Activated T-cell treated with anti-CD3 and anti-CD28 coated beads, Interleukin-2, amount 50 U/mL, for 72 hours (primary cell): ENCODE data around the gene DYRK1A. TPM values are rescaled to one million over a fixed set of nuclear protein-coding genes. Genes with fewer than 3 reads are reported as not detected.

ENCODE experiments used
- ATAC-seq, 2 donors: fragments of 150-1000 bp; cut with Tn5 transposase; replicated peaks in 1 of 2; 2 replicates each; pipeline ENCODE4 v1.10.0; 2021; ENCODE audit warnings: moderate library complexity in 2 of 2, mild to moderate bottlenecking in 1 of 2
- DNase-seq, 2 donors: peaks; one replicate each; pipeline ENCODE4 v3.0.0; 2021 to 2022; ENCODE audit warnings: mixed read lengths in 1 of 2
- H3K27ac Mint-ChIP-seq: one replicate; pipeline ENCODE4 v1.8.0; 2022; ENCODE audit warnings: mild to moderate bottlenecking, moderate library complexity, mixed read lengths
- H3K27me3 Mint-ChIP-seq: one replicate; pipeline ENCODE4 v1.8.0; 2022; ENCODE audit warnings: low read depth, mixed read lengths
- H3K36me3 Mint-ChIP-seq, 2 donors: one replicate each; pipeline ENCODE4 v1.8.0; 2022; ENCODE audit warnings: mixed read lengths in 2 of 2, mild to moderate bottlenecking in 1 of 2; ENCODE audit not compliant: insufficient read depth in 2 of 2
- H3K4me1 Mint-ChIP-seq: one replicate; pipeline ENCODE4 v1.8.0; 2022; ENCODE audit warnings: low read depth, mixed read lengths
- H3K4me3 Mint-ChIP-seq, 2 donors: one replicate each; pipeline ENCODE4 v1.8.0; 2022; ENCODE audit warnings: mild to moderate bottlenecking in 2 of 2, mixed read lengths in 2 of 2, moderate library complexity in 2 of 2
- H3K9me3 Mint-ChIP-seq, 2 donors: one replicate each; pipeline ENCODE4 v1.8.0; 2022; ENCODE audit warnings: mixed read lengths in 2 of 2
- total RNA-seq, 2 donors: library from RNA; stranded (reverse); gene quantifications; one replicate each; pipeline ENCODE4 v1.2.3, GENCODE V29; 2022

DYRK1A gene
- total RNA-seq, 2 donors from 2014 or later = 82.9 to 85.0 TPM

DNA sequence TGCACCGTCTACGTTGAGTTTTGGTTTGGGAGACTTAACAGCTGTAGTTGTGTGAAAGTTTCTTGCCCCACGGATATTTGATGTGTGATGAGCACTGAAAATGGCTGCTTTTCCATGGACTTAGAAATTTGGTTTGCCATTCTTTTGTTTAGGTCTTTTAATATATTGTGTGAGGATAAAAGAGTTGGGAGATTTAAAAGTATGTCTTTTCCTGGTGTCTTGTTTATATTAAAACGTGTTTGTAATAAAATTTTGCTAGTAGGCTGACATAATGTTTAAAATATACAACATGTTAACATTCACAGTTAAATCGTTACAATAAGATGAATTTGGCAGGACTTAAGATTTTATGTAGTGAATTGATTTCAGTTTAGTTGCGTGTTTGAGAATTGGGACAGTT lies 106.9 kb downstream of the DYRK1A start:
- Mint-ChIP-seq H3K9me3 (peaks cover 0 to 2% of the 10 kb centered on the region in 2 donors), H3K27ac (peak overlapping the region; percentile 38), H3K27me3 (no peaks in the 10 kb centered on the region), H3K36me3 (peaks cover 2 to 11% of the 10 kb centered on the region in 2 donors), H3K4me1 (peaks cover 58% of the 10 kb centered on the region), H3K4me3 (no peak overlapping the region)
- no peak for ATAC-seq
- no peak for DNase-seq

DNA sequence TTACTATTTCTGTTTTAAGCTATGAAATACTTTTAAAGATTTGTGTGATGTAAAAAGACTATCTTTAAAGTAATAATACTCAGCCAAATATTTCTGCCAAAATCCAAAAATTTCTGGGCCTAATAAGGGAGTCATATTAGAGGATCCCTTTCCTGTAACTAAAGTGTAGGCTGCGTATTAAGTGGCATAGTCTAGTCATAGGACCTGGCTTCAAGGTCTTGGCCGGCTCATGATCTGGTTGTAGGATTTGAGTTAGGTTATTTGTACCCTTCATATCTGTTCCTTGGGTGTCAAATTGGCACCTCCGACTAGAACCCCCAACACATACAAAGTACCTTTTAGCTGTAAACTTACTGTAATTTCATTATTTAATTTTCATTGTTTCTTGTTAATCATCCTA lies 107.8 kb downstream of the DYRK1A start:
- Mint-ChIP-seq H3K4me1 (peaks cover 51% of the 10 kb centered on the region), H3K4me3 (no peak overlapping the region), H3K9me3 (no peaks in the 10 kb centered on the region), H3K36me3 (peaks cover 0 to 4% of the 10 kb centered on the region in 2 donors), H3K27ac (peak overlapping the region; percentile 33), H3K27me3 (no peaks in the 10 kb centered on the region)
- DNase-seq (no peak), ATAC-seq (no peak)

DNA sequence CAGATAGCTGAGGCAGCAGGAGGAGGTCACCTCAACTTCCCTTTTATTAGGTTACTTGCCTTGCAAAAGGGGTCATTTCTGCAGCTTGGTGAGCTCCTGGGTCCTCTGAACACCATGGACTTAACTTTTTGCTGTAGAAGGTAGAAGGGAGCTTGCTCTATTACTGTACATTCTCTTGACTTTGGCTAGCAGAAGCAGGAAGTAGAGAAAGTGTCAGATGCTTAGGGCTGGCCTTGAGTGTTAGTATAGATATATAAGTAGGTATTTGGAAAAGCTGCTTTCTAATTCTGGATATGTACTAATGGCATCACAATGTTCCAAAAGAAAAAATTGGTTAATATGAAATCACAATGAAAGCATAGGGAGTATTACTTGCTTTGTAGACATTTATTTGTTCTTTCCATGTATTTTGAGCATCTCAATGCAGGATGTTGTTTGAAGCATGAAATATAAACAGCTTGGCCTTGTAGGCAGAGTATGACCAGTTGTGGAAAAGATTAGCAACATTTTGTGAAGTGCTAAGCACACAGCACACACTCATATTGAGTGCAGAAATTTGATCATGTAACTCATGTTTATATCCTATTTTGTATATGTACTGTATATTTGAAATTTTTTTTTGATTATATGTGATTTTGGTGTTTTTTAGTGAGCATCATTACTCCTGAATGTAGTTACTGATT lies 108.8 kb downstream of the DYRK1A start:
- Mint-ChIP-seq H3K4me3 (no peak overlapping the region), H3K4me1 (peaks cover 51% of the 10 kb centered on the region), H3K9me3 (no peaks in the 10 kb centered on the region), H3K27me3 (no peaks in the 10 kb centered on the region), H3K27ac (no peak overlapping the region), H3K36me3 (peaks cover 0 to 3% of the 10 kb centered on the region in 2 donors)
- DNase-seq = no peak
- no peak for ATAC-seq

DNA sequence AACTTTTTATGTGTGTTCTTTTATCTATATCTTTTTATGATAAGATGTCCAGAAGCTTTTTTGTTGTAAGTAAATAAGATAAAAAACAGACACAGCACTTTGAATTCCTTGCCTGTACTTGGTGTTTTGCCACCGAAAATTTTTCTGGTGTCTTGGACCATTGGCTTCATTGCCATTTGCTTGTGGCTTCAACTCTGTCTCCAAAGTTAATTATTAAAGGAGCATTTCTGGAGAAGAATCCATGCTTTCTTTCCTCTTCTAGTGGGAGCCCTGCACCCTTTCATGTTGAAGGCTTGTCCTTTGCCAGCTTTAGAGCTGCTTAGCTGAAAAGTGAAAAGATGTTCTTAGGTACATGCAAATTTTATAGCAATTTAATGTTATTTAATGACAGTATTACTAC lies 112.2 kb downstream of the DYRK1A start:
- H3K27me3 Mint-ChIP-seq = no peaks in the 10 kb centered on the region
- H3K4me3 Mint-ChIP-seq = no peak overlapping the region
- DNase-seq = no peak
- H3K4me1 Mint-ChIP-seq = peaks cover 36% of the 10 kb centered on the region
- no peak overlapping the region for H3K27ac Mint-ChIP-seq
- H3K36me3 Mint-ChIP-seq = peaks cover 3 to 11% of the 10 kb centered on the region in 2 donors
- no peaks in the 10 kb centered on the region for H3K9me3 Mint-ChIP-seq
- ATAC-seq = no peak

DNA sequence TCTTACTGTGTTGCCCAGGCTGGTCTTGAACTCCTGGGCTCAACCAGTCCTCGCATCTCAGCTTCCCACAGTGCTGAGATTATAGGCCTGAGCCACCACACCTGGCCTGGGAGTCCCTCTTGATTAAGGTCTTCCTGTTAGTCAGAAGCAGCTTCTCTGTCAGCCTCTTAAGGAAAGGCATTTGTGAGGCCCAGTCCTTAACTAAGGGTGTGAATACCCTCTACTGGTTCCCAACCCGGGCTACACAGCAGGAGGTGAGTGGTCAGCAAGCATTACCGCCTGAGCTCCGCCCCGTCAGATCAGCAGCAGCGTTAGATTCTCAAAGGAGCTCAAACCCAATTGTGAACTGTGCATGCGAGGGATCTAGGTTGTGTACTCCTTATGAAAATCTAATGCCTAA lies 117.2 kb downstream of the DYRK1A start:
- Mint-ChIP-seq H3K4me1 (peaks cover 18% of the 10 kb centered on the region), H3K27me3 (no peaks in the 10 kb centered on the region), H3K9me3 (no peaks in the 10 kb centered on the region), H3K36me3 (peaks cover 7 to 11% of the 10 kb centered on the region in 2 donors), H3K4me3 (no peak overlapping the region), H3K27ac (no peak overlapping the region)
- no peak for DNase-seq
- ATAC-seq = no peak

DNA sequence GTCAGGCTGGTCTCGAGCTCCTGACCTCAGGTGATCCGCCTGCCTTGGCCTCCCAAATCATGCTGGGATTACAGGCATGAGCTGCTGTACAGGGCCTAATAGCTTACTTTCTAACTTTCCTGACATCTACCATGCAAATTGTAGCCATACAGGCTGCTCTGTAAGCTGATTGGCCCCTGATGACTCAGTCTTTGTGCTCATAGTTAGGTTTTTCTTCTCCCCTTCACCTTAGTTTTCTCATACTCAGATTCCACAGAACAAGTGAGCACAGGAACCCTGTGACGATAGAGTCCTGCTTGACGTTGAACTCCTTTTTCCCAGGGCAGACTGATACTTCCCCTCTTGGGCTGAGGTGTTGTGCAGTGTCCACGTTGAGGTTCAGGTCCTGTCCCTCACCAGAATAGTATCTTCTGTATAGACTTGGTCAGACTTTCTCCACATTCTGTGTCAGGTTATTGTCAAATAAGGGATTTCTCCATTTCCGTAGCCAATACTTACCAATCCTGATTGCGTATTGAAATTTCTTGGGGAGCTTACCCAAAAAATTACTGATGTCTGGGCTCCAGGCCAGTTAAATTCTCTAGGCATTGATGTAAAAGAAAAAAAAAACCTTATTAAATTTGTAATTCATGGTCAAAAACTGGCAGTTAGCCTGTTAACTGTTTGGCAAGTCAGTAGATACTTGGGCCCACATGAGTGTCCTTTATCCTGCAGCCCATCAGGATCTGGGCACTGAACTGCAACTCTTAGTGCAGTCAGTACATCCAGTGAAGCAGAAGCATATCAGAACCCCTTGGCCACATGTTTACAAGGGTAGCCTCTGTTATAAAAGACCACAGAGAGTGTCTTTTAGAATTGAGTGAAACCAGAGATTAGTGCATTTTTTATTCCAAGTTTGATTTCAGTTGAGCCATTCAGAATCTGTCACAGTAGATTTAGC lies 118.2 kb downstream of the DYRK1A start:
- Mint-ChIP-seq H3K4me3 (no peak overlapping the region), H3K4me1 (peaks cover 21% of the 10 kb centered on the region), H3K27me3 (no peaks in the 10 kb centered on the region), H3K9me3 (no peaks in the 10 kb centered on the region), H3K36me3 (peaks cover 7 to 11% of the 10 kb centered on the region in 2 donors), H3K27ac (peak overlapping the region; percentile 38)
- DNase-seq = no peak
- ATAC-seq = peak in 1 of 2 donors; percentile 36

DNA sequence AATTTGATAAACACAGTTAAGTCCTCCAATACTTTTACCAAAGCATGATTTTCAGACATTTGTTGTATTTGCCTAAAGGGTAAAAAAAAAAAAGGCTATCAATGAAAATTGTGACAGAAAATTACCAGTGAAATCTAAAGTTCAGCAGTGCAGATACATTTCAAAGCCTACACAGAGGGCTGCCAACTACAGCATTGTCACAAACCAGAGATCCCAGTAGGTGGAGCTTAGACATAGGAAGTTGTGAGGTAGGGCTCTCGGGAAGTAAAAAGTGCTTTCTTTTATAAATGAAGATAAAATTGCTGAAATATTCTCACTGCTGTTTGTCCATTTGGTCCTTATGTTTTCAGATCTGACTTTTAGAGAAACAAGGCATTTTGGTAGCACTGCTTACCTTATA lies 123.0 kb downstream of the DYRK1A start:
- H3K4me3 Mint-ChIP-seq = no peak overlapping the region
- no peak for DNase-seq
- ATAC-seq = no peak
- peaks cover 9 to 10% of the 10 kb centered on the region in 2 donors for H3K36me3 Mint-ChIP-seq
- H3K9me3 Mint-ChIP-seq = no peaks in the 10 kb centered on the region
- no peaks in the 10 kb centered on the region for H3K27me3 Mint-ChIP-seq
- peaks cover 16% of the 10 kb centered on the region for H3K4me1 Mint-ChIP-seq
- peak overlapping the region; percentile 69 for H3K27ac Mint-ChIP-seq

DNA sequence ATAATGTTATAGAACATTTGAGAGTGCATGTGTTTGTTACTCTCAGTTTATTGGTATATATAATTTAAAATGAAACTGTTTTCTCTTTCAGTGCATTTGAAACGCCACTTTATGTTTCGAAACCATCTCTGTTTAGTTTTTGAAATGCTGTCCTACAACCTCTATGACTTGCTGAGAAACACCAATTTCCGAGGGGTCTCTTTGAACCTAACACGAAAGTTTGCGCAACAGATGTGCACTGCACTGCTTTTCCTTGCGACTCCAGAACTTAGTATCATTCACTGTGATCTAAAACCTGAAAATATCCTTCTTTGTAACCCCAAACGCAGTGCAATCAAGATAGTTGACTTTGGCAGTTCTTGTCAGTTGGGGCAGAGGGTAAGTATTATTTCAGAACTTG lies 123.5 kb downstream of the DYRK1A start:
- ATAC-seq (no peak), DNase-seq (no peak)
- Mint-ChIP-seq H3K4me1 (peaks cover 13% of the 10 kb centered on the region), H3K36me3 (peaks cover 9 to 10% of the 10 kb centered on the region in 2 donors), H3K9me3 (no peaks in the 10 kb centered on the region), H3K4me3 (no peak overlapping the region), H3K27ac (peak overlapping the region; percentile 57), H3K27me3 (no peaks in the 10 kb centered on the region)

DNA sequence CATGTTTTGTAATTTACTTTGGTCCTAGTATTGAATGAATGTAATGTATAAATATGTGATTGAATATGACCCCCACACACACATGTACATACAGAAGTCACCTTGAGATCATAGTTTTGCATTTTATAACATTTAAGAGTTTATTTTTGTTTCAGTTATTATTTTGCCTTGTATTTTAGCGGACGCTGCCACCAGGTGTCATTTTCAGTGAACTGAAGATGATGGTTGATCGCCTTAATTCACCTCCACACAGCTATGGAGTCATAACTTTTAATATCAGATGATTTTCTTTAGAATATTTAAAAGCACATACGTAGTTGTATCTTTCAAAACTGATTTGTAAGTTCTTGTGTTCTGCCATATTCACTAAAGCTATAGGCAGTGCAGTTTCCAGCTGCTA lies 130.4 kb downstream of the DYRK1A start:
- ATAC-seq = no peak
- Mint-ChIP-seq H3K4me3 (no peak overlapping the region), H3K36me3 (peaks cover 6 to 18% of the 10 kb centered on the region in 2 donors), H3K9me3 (no peaks in the 10 kb centered on the region), H3K27ac (no peak overlapping the region), H3K4me1 (peaks cover 1% of the 10 kb centered on the region), H3K27me3 (no peaks in the 10 kb centered on the region)
- DNase-seq = no peak

DNA sequence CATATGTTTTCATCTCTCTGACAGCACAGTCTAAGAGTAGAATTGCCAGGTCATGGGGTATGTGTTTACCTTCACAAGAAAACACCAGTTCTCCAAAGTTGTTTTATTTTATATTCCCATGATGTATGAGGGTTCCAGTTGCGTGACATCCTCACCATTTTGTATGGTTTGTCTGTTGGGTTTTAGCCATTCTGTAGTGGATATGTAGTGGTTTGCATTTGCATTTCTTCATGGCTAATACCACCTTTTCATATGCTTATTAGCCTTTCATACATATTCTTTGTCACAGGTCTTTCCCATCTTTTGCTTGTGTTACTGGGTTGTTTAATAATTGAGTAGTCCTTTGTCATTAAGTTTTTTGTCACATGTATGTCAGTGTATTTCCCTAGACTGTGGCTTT lies 132.1 kb downstream of the DYRK1A start:
- DNase-seq (no peak), ATAC-seq (no peak)
- Mint-ChIP-seq H3K27ac (peak overlapping the region; percentile 72), H3K4me3 (no peak overlapping the region), H3K4me1 (peaks cover 11% of the 10 kb centered on the region), H3K36me3 (peaks cover 10 to 19% of the 10 kb centered on the region in 2 donors), H3K27me3 (no peaks in the 10 kb centered on the region), H3K9me3 (no peaks in the 10 kb centered on the region)

DNA sequence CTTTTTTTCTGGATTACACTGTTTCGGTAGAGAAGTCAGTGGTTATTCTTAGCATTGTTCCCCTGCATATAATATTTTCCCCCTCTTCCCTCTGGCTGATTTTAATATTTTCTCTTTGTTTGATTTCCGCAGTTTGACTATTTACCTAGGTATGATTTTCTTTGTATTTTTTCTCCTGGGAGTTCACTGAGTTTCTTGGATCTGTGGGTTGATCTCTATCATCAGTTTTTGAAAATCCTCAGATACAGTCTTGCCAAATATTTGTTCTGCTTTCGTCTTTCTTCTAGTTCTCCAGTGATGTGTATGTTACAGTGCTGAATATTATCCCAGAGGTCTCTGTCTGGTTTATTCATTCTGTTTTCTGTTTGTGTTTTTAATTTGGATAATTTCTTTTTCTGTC lies 136.4 kb downstream of the DYRK1A start:
- Mint-ChIP-seq H3K27ac (peak overlapping the region; percentile 99), H3K9me3 (no peaks in the 10 kb centered on the region), H3K4me3 (peak overlapping the region in 1 of 2 donors; percentile 5), H3K36me3 (peaks cover 11 to 32% of the 10 kb centered on the region in 2 donors), H3K4me1 (peaks cover 20% of the 10 kb centered on the region), H3K27me3 (no peaks in the 10 kb centered on the region)
- ATAC-seq = no peak
- DNase-seq = no peak

DNA sequence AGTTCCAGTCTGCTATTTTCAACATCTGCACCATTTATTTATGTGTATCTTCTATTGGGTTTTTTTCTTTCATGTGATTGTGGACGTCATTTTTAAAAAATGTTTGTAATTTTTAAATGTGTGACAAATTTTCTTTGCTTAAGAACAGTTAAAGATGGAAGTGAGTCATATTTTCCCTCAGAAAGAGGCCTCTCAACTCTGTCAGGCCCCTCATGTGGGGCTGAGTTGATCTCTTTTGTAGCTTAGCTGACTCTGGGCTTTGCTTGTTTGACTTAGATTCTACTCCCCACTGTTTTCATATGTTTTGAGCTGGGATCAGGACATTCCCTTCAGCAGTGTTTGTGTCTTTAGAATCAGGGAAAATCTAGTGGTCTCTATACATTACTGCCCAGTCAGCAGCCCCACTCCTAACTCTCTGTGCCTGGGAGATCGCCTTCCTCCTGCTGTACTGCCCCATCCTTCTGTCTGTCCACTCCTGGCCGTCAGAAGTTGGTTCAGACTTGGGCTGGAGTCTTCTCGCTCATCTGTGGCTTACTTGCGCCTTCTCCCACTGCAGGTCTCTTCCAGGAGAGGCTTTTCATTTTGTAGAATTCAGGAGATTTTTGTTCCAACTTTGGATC lies 137.4 kb downstream of the DYRK1A start:
- H3K9me3 Mint-ChIP-seq = no peaks in the 10 kb centered on the region
- peaks cover 20% of the 10 kb centered on the region for H3K4me1 Mint-ChIP-seq
- peak overlapping the region; percentile 99 for H3K27ac Mint-ChIP-seq
- H3K4me3 Mint-ChIP-seq = peak overlapping the region; percentile 45 to 76
- DNase-seq (peak; percentile 19 to 25), ATAC-seq (peak; percentile 82 to 86)
- no peaks in the 10 kb centered on the region for H3K27me3 Mint-ChIP-seq
- peaks cover 11 to 32% of the 10 kb centered on the region in 2 donors for H3K36me3 Mint-ChIP-seq

DNA sequence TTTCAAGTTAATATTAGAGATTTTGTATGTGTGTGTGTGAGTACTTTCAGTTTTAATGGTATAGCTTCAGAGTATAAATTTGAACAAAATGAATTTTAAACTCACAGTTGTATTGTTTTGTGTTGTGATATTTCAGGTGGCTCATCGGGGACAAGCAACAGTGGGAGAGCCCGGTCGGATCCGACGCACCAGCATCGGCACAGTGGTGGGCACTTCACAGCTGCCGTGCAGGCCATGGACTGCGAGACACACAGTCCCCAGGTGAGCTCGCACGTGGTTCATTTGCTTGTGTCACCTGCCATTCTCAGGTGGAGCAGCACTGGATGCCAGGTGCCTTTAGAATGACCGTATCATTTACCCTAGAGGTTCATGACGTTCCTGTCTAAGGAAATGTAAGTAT lies 139.4 kb downstream of the DYRK1A start:
- peaks cover 25% of the 10 kb centered on the region for H3K4me1 Mint-ChIP-seq
- no peak for DNase-seq
- H3K27ac Mint-ChIP-seq = peak overlapping the region; percentile 78
- peaks cover 14 to 40% of the 10 kb centered on the region in 2 donors for H3K36me3 Mint-ChIP-seq
- no peaks in the 10 kb centered on the region for H3K27me3 Mint-ChIP-seq
- no peaks in the 10 kb centered on the region for H3K9me3 Mint-ChIP-seq
- ATAC-seq = no peak
- H3K4me3 Mint-ChIP-seq = no peak overlapping the region
